OCI-LY1 (cell line): ENCODE measurements around the gene ZNF574.

ENCODE experiments used
- H2AFZ ChIP-seq: fragments of 200-600 bp; sonication (generic), shearing (Covaris generic); 2 replicates; pipeline ENCODE4 v1.6.0; 2014; ENCODE audit warnings: antibody characterized with exemption, mild to moderate bottlenecking, low read length
- H3F3A ChIP-seq: fragments of 200-600 bp; sonication (generic), shearing (Covaris generic); 2 replicates; pipeline ENCODE4 v1.6.0; 2014; ENCODE audit warnings: mild to moderate bottlenecking, antibody characterized with exemption, low read length, moderate library complexity; ENCODE audit not compliant: insufficient read depth
- H3K27ac ChIP-seq: fragments of 200-600 bp; sonication (generic); 2 replicates; pipeline ENCODE4 v1.5.1; 2014; ENCODE audit warnings: low read length, mixed run types, mild to moderate bottlenecking, low read depth; ENCODE audit not compliant: poor library complexity, severe bottlenecking
- H3K27me3 ChIP-seq: fragments of 200-600 bp; sonication (generic); 2 replicates; pipeline ENCODE4 v1.6.0; 2014; ENCODE audit warnings: antibody characterized with exemption, mild to moderate bottlenecking, low read length, moderate library complexity; ENCODE audit not compliant: insufficient read depth
- H3K36me3 ChIP-seq: fragments of 200-600 bp; sonication (generic); 2 replicates; pipeline ENCODE4 v1.6.1; 2014; ENCODE audit warnings: mild to moderate bottlenecking, antibody characterized with exemption, low read length, moderate library complexity, mixed read lengths; ENCODE audit not compliant: insufficient read depth
- H3K4me1 ChIP-seq: fragments of 200-600 bp; sonication (generic); 2 replicates; pipeline ENCODE4 v1.5.1; 2014; ENCODE audit warnings: mild to moderate bottlenecking, low read length, moderate library complexity; ENCODE audit not compliant: insufficient read depth, severe bottlenecking
- H3K4me2 ChIP-seq: fragments of 200-600 bp; sonication (generic), shearing (Covaris generic); 2 replicates; pipeline ENCODE4 v1.6.1; 2014; ENCODE audit warnings: low read length
- H3K4me3 ChIP-seq: fragments of 200-600 bp; sonication (generic); 2 replicates; pipeline ENCODE4 v1.5.1; 2014; ENCODE audit warnings: low read length, low read depth, mild to moderate bottlenecking, mixed read lengths; ENCODE audit not compliant: poor library complexity, severe bottlenecking
- H3K79me2 ChIP-seq: fragments of 200-600 bp; shearing (Covaris generic); 2 replicates; pipeline ENCODE4 v1.6.1; 2016; ENCODE audit warnings: mixed run types, low read length, mixed read lengths; ENCODE audit not compliant: insufficient read depth
- H3K9ac ChIP-seq: fragments of 200-600 bp; sonication (generic), shearing (Covaris generic); 2 replicates; pipeline ENCODE4 v1.6.1; 2014; ENCODE audit warnings: mild to moderate bottlenecking, low read length, mixed read lengths
- H3K9me2 ChIP-seq: fragments of 200-600 bp; sonication (generic), shearing (Covaris generic); 2 replicates; pipeline ENCODE4 v1.6.1; 2014; ENCODE audit warnings: low read depth, mild to moderate bottlenecking, low read length, mixed read lengths
- H3K9me3 ChIP-seq: fragments of 200-600 bp; shearing (Covaris generic); 2 replicates; pipeline ENCODE4 v1.6.1; 2014; ENCODE audit warnings: low read length, mixed read lengths
- H4K20me1 ChIP-seq: fragments of 200-600 bp; sonication (generic), shearing (Covaris generic); 2 replicates; pipeline ENCODE4 v1.6.0; 2016; ENCODE audit warnings: mild to moderate bottlenecking, low read length; ENCODE audit not compliant: insufficient read depth
- EZH2 ChIP-seq: fragments of 200-600 bp; sonication (generic), shearing (Covaris generic); IDR thresholded peaks from 2 replicates; pipeline ENCODE4 v1.8.0; 2017; ENCODE audit warnings: borderline replicate concordance, mixed run types, mild to moderate bottlenecking, antibody characterized with exemption, low read length, moderate library complexity, mixed read lengths
- TF ChIP-seq, protein P1 (sequence below): fragments of 200-600 bp; sonication (generic), shearing (Covaris generic); IDR thresholded peaks from 2 replicates; pipeline ENCODE4 v1.5.1; 2017; ENCODE audit warnings: mild to moderate bottlenecking, antibody characterized with exemption, low read length, moderate library complexity, mixed read lengths

Gene ZNF574

DNA sequence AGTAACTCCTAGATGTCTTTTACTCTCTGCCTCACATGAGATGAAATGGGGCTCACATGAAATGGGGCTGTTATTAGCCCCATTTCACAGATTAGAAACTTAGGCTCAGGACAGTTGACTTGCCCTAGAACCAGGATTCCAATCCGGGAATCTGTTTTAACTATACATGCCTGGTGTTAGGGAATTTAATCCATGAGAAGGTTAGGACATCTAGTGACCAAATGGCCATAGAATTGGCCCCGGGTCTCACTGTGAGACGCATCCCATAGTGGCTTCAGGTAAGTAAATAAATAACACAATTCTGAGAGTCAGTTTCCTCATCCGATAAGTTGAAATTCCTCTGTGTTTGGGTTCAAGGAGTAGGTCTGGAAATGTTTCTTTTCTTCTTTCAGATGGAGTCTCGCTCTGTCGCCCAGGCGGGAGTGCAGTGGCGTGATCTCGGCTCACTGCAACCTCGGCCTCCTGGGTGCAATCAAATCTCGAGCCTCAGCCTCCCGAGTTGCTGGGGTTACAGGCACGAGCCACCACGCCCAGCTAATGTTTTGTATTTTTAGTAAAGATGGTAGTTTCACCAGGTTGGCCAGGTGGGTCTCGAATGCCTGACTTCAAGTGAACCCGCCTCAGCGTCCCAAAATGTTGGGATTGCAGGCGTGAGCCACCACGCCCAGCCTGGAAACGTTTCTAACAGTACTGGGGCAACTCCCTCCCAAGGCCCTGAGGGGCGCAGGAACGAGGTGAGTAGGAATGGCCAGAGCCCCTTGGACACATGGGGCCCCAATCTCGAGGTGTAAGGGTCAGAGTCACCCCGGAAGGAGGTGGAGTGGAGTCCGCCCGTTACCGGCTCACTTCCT is 1.2 kb upstream of the ZNF574 start:
- peak overlapping the region; percentile 72 for H3K4me3 ChIP-seq
- no peaks in the 10 kb centered on the region for H3K9me2 ChIP-seq
- H2AFZ ChIP-seq = no peak overlapping the region
- peak overlapping the region; percentile 88 for H3K4me2 ChIP-seq
- TF ChIP-seq, protein P1, sequence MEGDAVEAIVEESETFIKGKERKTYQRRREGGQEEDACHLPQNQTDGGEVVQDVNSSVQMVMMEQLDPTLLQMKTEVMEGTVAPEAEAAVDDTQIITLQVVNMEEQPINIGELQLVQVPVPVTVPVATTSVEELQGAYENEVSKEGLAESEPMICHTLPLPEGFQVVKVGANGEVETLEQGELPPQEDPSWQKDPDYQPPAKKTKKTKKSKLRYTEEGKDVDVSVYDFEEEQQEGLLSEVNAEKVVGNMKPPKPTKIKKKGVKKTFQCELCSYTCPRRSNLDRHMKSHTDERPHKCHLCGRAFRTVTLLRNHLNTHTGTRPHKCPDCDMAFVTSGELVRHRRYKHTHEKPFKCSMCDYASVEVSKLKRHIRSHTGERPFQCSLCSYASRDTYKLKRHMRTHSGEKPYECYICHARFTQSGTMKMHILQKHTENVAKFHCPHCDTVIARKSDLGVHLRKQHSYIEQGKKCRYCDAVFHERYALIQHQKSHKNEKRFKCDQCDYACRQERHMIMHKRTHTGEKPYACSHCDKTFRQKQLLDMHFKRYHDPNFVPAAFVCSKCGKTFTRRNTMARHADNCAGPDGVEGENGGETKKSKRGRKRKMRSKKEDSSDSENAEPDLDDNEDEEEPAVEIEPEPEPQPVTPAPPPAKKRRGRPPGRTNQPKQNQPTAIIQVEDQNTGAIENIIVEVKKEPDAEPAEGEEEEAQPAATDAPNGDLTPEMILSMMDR = no peak
- TF ChIP-seq EZH2 = no peak
- H3K36me3 ChIP-seq = peaks cover 20% of the 10 kb centered on the region
- H3K4me1 ChIP-seq = peaks cover 22% of the 10 kb centered on the region
- no peaks in the 10 kb centered on the region for H4K20me1 ChIP-seq
- H3K27ac ChIP-seq = peak overlapping the region; percentile 69
- H3F3A ChIP-seq = no peaks in the 10 kb centered on the region
- H3K27me3 ChIP-seq = no peaks in the 10 kb centered on the region
- no peaks in the 10 kb centered on the region for H3K9me3 ChIP-seq
- H3K9ac ChIP-seq = peak overlapping the region; percentile 90
- peaks cover 21% of the 10 kb centered on the region for H3K79me2 ChIP-seq

DNA sequence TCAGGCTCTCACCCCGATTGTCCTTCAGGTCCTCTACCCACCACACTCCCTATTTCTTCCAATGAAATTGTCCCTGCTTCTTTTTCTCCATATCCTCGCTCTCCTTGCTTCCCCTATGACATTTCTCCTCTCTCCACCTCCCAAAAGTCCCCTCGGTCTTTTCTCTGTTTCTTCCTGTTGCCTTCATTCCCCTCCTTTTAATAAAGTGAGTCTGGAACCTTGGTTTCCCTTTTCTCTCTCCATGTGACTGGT is 676 bp upstream of the ZNF574 start:
- Histone ChIP-seq H3K9ac (peak overlapping the region; percentile 90), H3K27me3 (no peaks in the 10 kb centered on the region), H3K4me1 (peaks cover 22% of the 10 kb centered on the region), H3K4me2 (peak overlapping the region; percentile 88), H3K9me2 (no peaks in the 10 kb centered on the region), H3K27ac (peak overlapping the region; percentile 69), H2AFZ (0 out of 2 replicates have a peak overlapping the region, but pooled peaks have one; percentile 1), H3F3A (no peaks in the 10 kb centered on the region), H3K9me3 (no peaks in the 10 kb centered on the region), H4K20me1 (no peaks in the 10 kb centered on the region), H3K4me3 (peak overlapping the region; percentile 72), H3K79me2 (peaks cover 21% of the 10 kb centered on the region), H3K36me3 (peaks cover 25% of the 10 kb centered on the region)
- TF ChIP-seq, protein P1 = no peak
- no peak for TF ChIP-seq EZH2

DNA sequence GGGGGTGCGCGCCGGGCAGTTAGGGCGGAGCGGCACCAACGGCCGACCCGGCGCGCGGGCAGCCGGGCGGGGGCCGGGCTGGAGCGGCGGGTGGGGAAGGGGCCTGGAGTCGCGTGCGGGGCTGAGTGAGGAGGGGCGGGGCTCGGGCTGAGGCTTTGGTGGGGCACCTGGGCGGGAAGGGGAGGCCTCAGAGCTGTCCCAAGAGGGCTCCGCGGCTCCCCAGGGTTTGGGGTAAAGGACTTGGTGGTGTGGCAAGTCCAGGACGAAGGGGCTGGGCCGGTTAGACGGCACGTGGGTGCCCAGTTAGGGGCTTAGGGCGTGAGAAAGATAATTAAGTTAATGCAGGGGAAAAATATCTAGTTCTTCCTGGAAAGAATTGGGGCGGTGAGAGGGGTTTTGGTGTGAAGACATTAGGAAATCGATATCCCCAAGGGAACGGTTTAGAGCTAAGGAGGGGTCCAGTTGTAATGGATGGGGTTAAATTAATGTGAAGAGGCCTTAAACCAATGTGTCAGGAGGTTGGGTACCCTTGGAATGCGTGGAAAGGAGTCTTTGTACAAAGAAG is 496 bp downstream of the ZNF574 start:
- no peaks in the 10 kb centered on the region for H3K9me2 ChIP-seq
- H3K79me2 ChIP-seq = peaks cover 21% of the 10 kb centered on the region
- peak overlapping the region; percentile 15 for H3K27ac ChIP-seq
- H3K4me2 ChIP-seq = peak overlapping the region; percentile 91
- no peaks in the 10 kb centered on the region for H3K27me3 ChIP-seq
- peak overlapping the region; percentile 81 for H3K9ac ChIP-seq
- no peaks in the 10 kb centered on the region for H3F3A ChIP-seq
- H2AFZ ChIP-seq = no peak overlapping the region
- peaks cover 37% of the 10 kb centered on the region for H3K36me3 ChIP-seq
- no peaks in the 10 kb centered on the region for H3K9me3 ChIP-seq
- no peak for TF ChIP-seq EZH2
- TF ChIP-seq, protein P1 = no peak
- H4K20me1 ChIP-seq = no peaks in the 10 kb centered on the region
- H3K4me1 ChIP-seq = peaks cover 22% of the 10 kb centered on the region
- peak overlapping the region; percentile 72 for H3K4me3 ChIP-seq
